ENCODE data around the gene ZG16. TPM values are rescaled to one million over a fixed set of nuclear protein-coding genes. Genes with fewer than 3 reads are reported as not detected.
"Not testable (repeated sequence)": the region's sequence is repeated elsewhere in the genome, so short reads cannot be mapped to it uniquely, and the experiment has no call there.

The ZG16 gene
- total RNA-seq (2014; rRNA removed; shearing (Covaris generic); ENCODE audit: low replicate concordance), result not detected in 2 replicates

- no peak for DNase-seq
- Histone ChIP-seq H4K20me1 (ENCODE audit: insufficient read depth, low read depth, low read length) (no peaks in the 10 kb centered on the region), H3K36me3 (ENCODE audit: insufficient read depth, low read length) (no peaks in the 10 kb centered on the region), H3K4me1 (ENCODE audit: low read length) (no peaks in the 10 kb centered on the region), H3K79me2 (ENCODE audit: low read length) (no peaks in the 10 kb centered on the region), H3K9me2 (replicated peaks; ENCODE audit: insufficient read depth, low read length) (no peaks in the 10 kb centered on the region), H2AFZ (ENCODE audit: low read length) (no peak within 1 kb of the TSS), H3K4me2 (ENCODE audit: low read depth, low read length, poor library complexity, severe bottlenecking) (no peak within 1 kb of the TSS), H3K9me3 (ENCODE audit: low read length) (no peaks in the 10 kb centered on the region), H3K4me3 (ENCODE audit: low read length) (no peak within 1 kb of the TSS), H3K9ac (ENCODE audit: low read length) (no peak within 1 kb of the TSS), H3K27me3 (ENCODE audit: low read length) (no peaks in the 10 kb centered on the region), H3K27ac (ENCODE audit: low read length) (no peak within 1 kb of the TSS)
Measured at GRCh38 chr16:29777576-29778350, at the start of gene ZG16. ZG16 (plus strand) TSS chr16:29778256; CDS start chr16:29779267, 1,011 bp downstream.

- H3K9me2 ChIP-seq (replicated peaks; ENCODE audit: insufficient read depth, low read length), result no peaks in the 10 kb centered on the region
- no peaks in the 10 kb centered on the region for H3K36me3 ChIP-seq (ENCODE audit: insufficient read depth, low read length)
- H2AFZ ChIP-seq (ENCODE audit: low read length), result no peak overlapping the region
- DNase-seq, result no peak
- H3K9me3 ChIP-seq (ENCODE audit: low read length), result no peaks in the 10 kb centered on the region
- H3K4me3 ChIP-seq (ENCODE audit: low read length), result no peak overlapping the region
- H3K27me3 ChIP-seq (ENCODE audit: low read length), result no peaks in the 10 kb centered on the region
- H3K27ac ChIP-seq (ENCODE audit: low read length), result no peak overlapping the region
- peaks cover 8% of the 10 kb centered on the region for H3K4me1 ChIP-seq (ENCODE audit: low read length)
- H3K9ac ChIP-seq (ENCODE audit: low read length), result no peak overlapping the region
- H4K20me1 ChIP-seq (ENCODE audit: insufficient read depth, low read depth, low read length), result no peaks in the 10 kb centered on the region
- no peak overlapping the region for H3K4me2 ChIP-seq (ENCODE audit: low read depth, low read length, poor library complexity, severe bottlenecking)
- no peaks in the 10 kb centered on the region for H3K79me2 ChIP-seq (ENCODE audit: low read length)
Measured at GRCh38 chr16:29729116-29729521, 48.9 kb upstream of the ZG16 start.

- no peaks in the 10 kb centered on the region for H3K36me3 ChIP-seq (ENCODE audit: insufficient read depth, low read length)
- H3K9me3 ChIP-seq (ENCODE audit: low read length), result no peaks in the 10 kb centered on the region
- no peaks in the 10 kb centered on the region for H3K27me3 ChIP-seq (ENCODE audit: low read length)
- H3K4me3 ChIP-seq (ENCODE audit: low read length), result no peak overlapping the region
- no peak for DNase-seq
- H3K79me2 ChIP-seq (ENCODE audit: low read length), result no peaks in the 10 kb centered on the region
- no peaks in the 10 kb centered on the region for H4K20me1 ChIP-seq (ENCODE audit: insufficient read depth, low read depth, low read length)
- no peaks in the 10 kb centered on the region for H3K9me2 ChIP-seq (replicated peaks; ENCODE audit: insufficient read depth, low read length)
- peaks cover 8% of the 10 kb centered on the region for H3K4me1 ChIP-seq (ENCODE audit: low read length)
- H3K27ac ChIP-seq (ENCODE audit: low read length), result no peak overlapping the region
- peak overlapping the region; percentile 7 for H3K4me2 ChIP-seq (ENCODE audit: low read depth, low read length, poor library complexity, severe bottlenecking)
- H2AFZ ChIP-seq (ENCODE audit: low read length), result no peak overlapping the region
- no peak overlapping the region for H3K9ac ChIP-seq (ENCODE audit: low read length)
Measured at GRCh38 chr16:29730649-29731048, 47.4 kb upstream of the ZG16 start.

- H3K4me1 ChIP-seq (ENCODE audit: low read length); H3K27ac ChIP-seq (ENCODE audit: low read length); H4K20me1 ChIP-seq (ENCODE audit: insufficient read depth, low read depth, low read length); H3K79me2 ChIP-seq (ENCODE audit: low read length); H3K36me3 ChIP-seq (ENCODE audit: insufficient read depth, low read length); H3K4me2 ChIP-seq (ENCODE audit: low read depth, low read length, poor library complexity, severe bottlenecking); H3K4me3 ChIP-seq (ENCODE audit: low read length); H2AFZ ChIP-seq (ENCODE audit: low read length); H3K9me3 ChIP-seq (ENCODE audit: low read length); H3K9ac ChIP-seq (ENCODE audit: low read length); H3K9me2 ChIP-seq (replicated peaks; ENCODE audit: insufficient read depth, low read length); H3K27me3 ChIP-seq (ENCODE audit: low read length); DNase-seq: not testable (repeated sequence)
Measured at GRCh38 chr16:29731768-29732601, 46.1 kb upstream of the ZG16 start.

- H3K4me1 ChIP-seq (ENCODE audit: low read length), result peaks cover 8% of the 10 kb centered on the region
Measured at GRCh38 chr16:29734786-29735185, 43.3 kb upstream of the ZG16 start.

GRCh38 chr16:29736112-29736511 lies 41.9 kb upstream of the ZG16 start:
- no peaks in the 10 kb centered on the region for H3K27me3 ChIP-seq (ENCODE audit: low read length)
- H3K27ac ChIP-seq (ENCODE audit: low read length), result no peak overlapping the region
- H3K79me2 ChIP-seq (ENCODE audit: low read length), result no peaks in the 10 kb centered on the region
- H3K9me3 ChIP-seq (ENCODE audit: low read length), result no peaks in the 10 kb centered on the region
- DNase-seq, result no peak
- no peak overlapping the region for H2AFZ ChIP-seq (ENCODE audit: low read length)
- no peaks in the 10 kb centered on the region for H3K9me2 ChIP-seq (replicated peaks; ENCODE audit: insufficient read depth, low read length)
- H3K4me2 ChIP-seq (ENCODE audit: low read depth, low read length, poor library complexity, severe bottlenecking), result no peak overlapping the region
- no peak overlapping the region for H3K9ac ChIP-seq (ENCODE audit: low read length)
- H3K4me1 ChIP-seq (ENCODE audit: low read length), result peaks cover 2% of the 10 kb centered on the region
- H3K4me3 ChIP-seq (ENCODE audit: low read length), result no peak overlapping the region
- H4K20me1 ChIP-seq (ENCODE audit: insufficient read depth, low read depth, low read length), result no peaks in the 10 kb centered on the region
- H3K36me3 ChIP-seq (ENCODE audit: insufficient read depth, low read length), result no peaks in the 10 kb centered on the region

More at GRCh38 chr16:29734786-29735185, 43.3 kb upstream of the ZG16 start:
- H4K20me1 ChIP-seq (ENCODE audit: insufficient read depth, low read depth, low read length), result no peaks in the 10 kb centered on the region
- H3K79me2 ChIP-seq (ENCODE audit: low read length), result no peaks in the 10 kb centered on the region
- no peaks in the 10 kb centered on the region for H3K27me3 ChIP-seq (ENCODE audit: low read length)
- H3K36me3 ChIP-seq (ENCODE audit: insufficient read depth, low read length), result no peaks in the 10 kb centered on the region
- H3K27ac ChIP-seq (ENCODE audit: low read length), result no peak overlapping the region
- DNase-seq, result no peak
- no peak overlapping the region for H2AFZ ChIP-seq (ENCODE audit: low read length)
- H3K4me2 ChIP-seq (ENCODE audit: low read depth, low read length, poor library complexity, severe bottlenecking), result no peak overlapping the region
- H3K9ac ChIP-seq (ENCODE audit: low read length), result no peak overlapping the region
- no peaks in the 10 kb centered on the region for H3K9me2 ChIP-seq (replicated peaks; ENCODE audit: insufficient read depth, low read length)
- no peak overlapping the region for H3K4me3 ChIP-seq (ENCODE audit: low read length)
- no peaks in the 10 kb centered on the region for H3K9me3 ChIP-seq (ENCODE audit: low read length)

GRCh38 chr16:29736764-29737163 lies 41.3 kb upstream of the ZG16 start:
- Histone ChIP-seq H3K9me2 (replicated peaks; ENCODE audit: insufficient read depth, low read length) (no peaks in the 10 kb centered on the region), H3K4me3 (ENCODE audit: low read length) (no peak overlapping the region), H3K9me3 (ENCODE audit: low read length) (no peaks in the 10 kb centered on the region), H3K9ac (ENCODE audit: low read length) (no peak overlapping the region), H3K27me3 (ENCODE audit: low read length) (no peaks in the 10 kb centered on the region), H4K20me1 (ENCODE audit: insufficient read depth, low read depth, low read length) (no peaks in the 10 kb centered on the region), H3K4me2 (ENCODE audit: low read depth, low read length, poor library complexity, severe bottlenecking) (no peak overlapping the region), H3K27ac (ENCODE audit: low read length) (no peak overlapping the region), H3K36me3 (ENCODE audit: insufficient read depth, low read length) (no peaks in the 10 kb centered on the region), H2AFZ (ENCODE audit: low read length) (no peak overlapping the region), H3K79me2 (ENCODE audit: low read length) (no peaks in the 10 kb centered on the region), H3K4me1 (ENCODE audit: low read length) (no peaks in the 10 kb centered on the region)
- DNase-seq, result no peak

- Histone ChIP-seq H3K4me2 (ENCODE audit: low read depth, low read length, poor library complexity, severe bottlenecking) (no peak overlapping the region), H2AFZ (ENCODE audit: low read length) (no peak overlapping the region), H3K79me2 (ENCODE audit: low read length) (no peaks in the 10 kb centered on the region), H3K9ac (ENCODE audit: low read length) (no peak overlapping the region), H3K27me3 (ENCODE audit: low read length) (no peaks in the 10 kb centered on the region), H3K9me2 (replicated peaks; ENCODE audit: insufficient read depth, low read length) (no peaks in the 10 kb centered on the region), H3K27ac (ENCODE audit: low read length) (no peak overlapping the region), H3K36me3 (ENCODE audit: insufficient read depth, low read length) (no peaks in the 10 kb centered on the region), H3K4me1 (ENCODE audit: low read length) (no peaks in the 10 kb centered on the region), H3K4me3 (ENCODE audit: low read length) (no peak overlapping the region), H4K20me1 (ENCODE audit: insufficient read depth, low read depth, low read length) (no peaks in the 10 kb centered on the region), H3K9me3 (ENCODE audit: low read length) (no peaks in the 10 kb centered on the region)
- no peak for DNase-seq
Measured at GRCh38 chr16:29737713-29738112, 40.3 kb upstream of the ZG16 start.
